ENCODE measurements around the gene AP5M1. TPM values are rescaled to one million over a fixed set of nuclear protein-coding genes. Genes with fewer than 3 reads are reported as not detected.

Gene AP5M1
- total RNA-seq, 1 experiment from 2014 or later = 23.1 TPM

Other genes starting within 250 kb of the AP5M1 start
- gene EXOC5, start 66 bp upstream of the AP5M1 start, total RNA-seq (2014; rRNA removed; shearing (Covaris generic)) = 42.2 and 56.1 TPM in 2 replicates
- 11.7 and 13.6 TPM in 2 replicates for gene NAA30, start 121.6 kb downstream of the AP5M1 start, total RNA-seq (2014; rRNA removed; shearing (Covaris generic))
- gene CCDC198, start 224.9 kb downstream of the AP5M1 start, total RNA-seq (2014; rRNA removed; shearing (Covaris generic)) = 0.70 and 1.7 TPM in 2 replicates

Data from HT1080 (cell line).